GM04504 (cell line): ENCODE results near the gene IRF2BPL.

Experiments used
- DNase-seq: peaks from one replicate; pipeline ENCODE4 v3.0.0-alpha.2; 2012; ENCODE audit warnings: low read depth

The IRF2BPL gene

GRCh38 chr14:77009014-77009413 is 19.5 kb downstream of the IRF2BPL start:
- DNase-seq = no peak

GRCh38 chr14:77008541-77008940 is 20.0 kb downstream of the IRF2BPL start:
- no peak for DNase-seq

GRCh38 chr14:77007975-77008421 is 20.5 kb downstream of the IRF2BPL start:
- DNase-seq = no peak

GRCh38 chr14:77007183-77007974 is 21.1 kb downstream of the IRF2BPL start:
- no peak for DNase-seq

- DNase-seq = no peak
Measured at GRCh38 chr14:77006132-77006531, 22.4 kb downstream of the IRF2BPL start.

GRCh38 chr14:77005559-77005958 is 22.9 kb downstream of the IRF2BPL start:
- DNase-seq = no peak

- DNase-seq = no peak
Measured at GRCh38 chr14:77004711-77005460, 23.6 kb downstream of the IRF2BPL start.

- no peak for DNase-seq
Measured at GRCh38 chr14:77003960-77004710, 24.4 kb downstream of the IRF2BPL start.

- no peak for DNase-seq
Measured at GRCh38 chr14:77002889-77003288, 25.6 kb downstream of the IRF2BPL start.

- DNase-seq = no peak
Measured at GRCh38 chr14:77002335-77002734, 26.2 kb downstream of the IRF2BPL start.

- DNase-seq = peak; percentile 61
Measured at GRCh38 chr14:77000340-77001270, 27.9 kb downstream of the IRF2BPL start.

- no peak for DNase-seq
Measured at GRCh38 chr14:76998910-76999309, 29.6 kb downstream of the IRF2BPL start.

GRCh38 chr14:76997257-76997970 is 31.1 kb downstream of the IRF2BPL start:
- DNase-seq = no peak

- no peak for DNase-seq
Measured at GRCh38 chr14:76996563-76997146, 31.9 kb downstream of the IRF2BPL start.

- DNase-seq = no peak
Measured at GRCh38 chr14:76995279-76996035, 33.1 kb downstream of the IRF2BPL start.

GRCh38 chr14:76993752-76994151 is 34.8 kb downstream of the IRF2BPL start:
- no peak for DNase-seq

GRCh38 chr14:76990084-76990483 is 38.4 kb downstream of the IRF2BPL start:
- DNase-seq = no peak

- DNase-seq = no peak
Measured at GRCh38 chr14:76987956-76988520, 40.5 kb downstream of the IRF2BPL start.

GRCh38 chr14:76986231-76986565 is 42.3 kb downstream of the IRF2BPL start:
- DNase-seq = no peak
